Adrenal gland (tissue), 12 donors: ENCODE results near the gene OAS1. TPM values are rescaled to one million over a fixed set of nuclear protein-coding genes. Genes with fewer than 3 reads are reported as not detected.

Experiments used
- DNase-seq, 7 donors: peaks; one replicate each; pipeline ENCODE4 v3.0.0-alpha.2; 2019 to 2020
- H3K27ac ChIP-seq, 5 donors: fragments of 200-600 bp; sonication (generic) in 4 of 5; 1 replicate in 3 of 5; 2 replicates in 2 of 5; pipeline versions ENCODE4 v1.5.1 to v1.8.0; 2016 to 2020; ENCODE audit warnings: mild to moderate bottlenecking in 1 of 5
- H3K27me3 ChIP-seq: fragments of 200-600 bp; 2 replicates; pipeline ENCODE4 v1.8.0; 2021
- H3K36me3 ChIP-seq, 2 donors: fragments of 200-600 bp; replicated peaks in 1 of 2; 1 replicate in 1 of 2; 2 replicates in 1 of 2; pipeline versions ENCODE4 v1.5.1 to v1.8.0; 2018 to 2022
- H3K4me1 ChIP-seq, 2 donors: fragments of 200-600 bp; replicated peaks in 1 of 2; 1 replicate in 1 of 2; 2 replicates in 1 of 2; pipeline versions ENCODE4 v1.5.1 to v1.8.0; 2018 to 2021
- H3K4me3 ChIP-seq, 4 donors: fragments of 200-600 bp; sonication (generic) in 3 of 4; one replicate each; pipeline ENCODE4 v1.5.1; 2016 to 2018
- H3K9me3 ChIP-seq, 3 donors: fragments of 200-600 bp; sonication (generic) in 1 of 3; replicated peaks in 1 of 3; 1 replicate in 2 of 3; 2 replicates in 1 of 3; pipeline versions ENCODE4 v1.5.1 to v1.8.0; 2016 to 2021
- CTCF ChIP-seq, 6 experiments: fragments of 450-650 bp in 4 of 6; fragments of 200-600 bp in 2 of 6; sonication (generic) in 1 of 6; IDR thresholded peaks; 1 replicate in 5 of 6; 2 replicates in 1 of 6; pipeline versions ENCODE4 v1.5.1 to v1.8.0; 2016 to 2021; ENCODE audit warnings: antibody characterized with exemption in 6 of 6, mild to moderate bottlenecking in 2 of 6, moderate library complexity in 1 of 6
- POLR2A ChIP-seq, 2 donors: fragments of 450-650 bp; IDR thresholded peaks; one replicate each; pipeline ENCODE4 v1.6.1; 2017; ENCODE audit warnings: antibody characterized with exemption in 2 of 2, mild to moderate bottlenecking in 2 of 2, moderate library complexity in 1 of 2
- WGBS, 4 donors: extraction: QIAGEN DNeasy Blood & Tissue Kit in 2 of 4; methylation state at CpG; one replicate each; pipeline versions ENCODE4 v1.1.5 to v1.1.7; 2013 to 2017; 5-methylcytosine and 5-hydroxymethylcytosine counted together
- intact Hi-C, 2 donors: fragments of 100-400 bp; cut with DNase I; formaldehyde crosslinking; loops; one replicate each; pipeline versions ENCODE4 v1.14.1 to v1.15.0; 2022 to 2023
- polyA plus RNA-seq, 3 donors: library from polyadenylated mRNA; stranded (reverse); fragments of 200-250 nt in 2 of 3; fragments of 350-450 nt in 1 of 3; fragmentation: Illumina TruSeq in 1 of 3; extraction: RNeasy Lipid Tissue Mini Kit (QIAGEN cat#74804) in 1 of 3; gene quantifications; one replicate each; pipeline ENCODE4 v1.2.3, GENCODE V29; 2013 to 2014
- total RNA-seq, 9 donors: library from RNA; depleted of rRNA in 4 of 9; stranded (reverse); fragments of >200 nt in 4 of 9; fragments of 120-200 nt in 1 of 9; fragmentation: NEBNext Ultra II Directional in 1 of 9; extraction: Animal tissue kit (Norgen Biotek cat#: 25700) in 1 of 9; gene quantifications; one replicate each; pipeline versions ENCODE4 v1.1.0 to v1.2.4, GENCODE V29; 2013 to 2023
- donor health status: healthy with polysubstance abuse.
- donor health status: Bipolar disorder and iron deficiency.
- donor health status: DM: yes; HTN: yes; CAD: no.
- donor health status: DM: no; HTN: no; CAD: no.
- donor health status: DM: no; HTN: no; CAD: no.
- donor health status: DM: yes; HTN: yes; CAD: no.

OAS1 gene
- total and polyA plus RNA-seq, 12 donors, result 9.1 to 32.0 (median 18.3) TPM

GRCh38 chr12:112894128-112894527 is 12.6 kb upstream of the OAS1 start:
- Histone ChIP-seq H3K4me1 (peaks cover 0 to 12% of the 10 kb centered on the region in 2 donors), H3K36me3 (no peaks in the 10 kb centered on the region), H3K27ac (no peak overlapping the region), H3K27me3 (no peaks in the 10 kb centered on the region), H3K4me3 (no peak overlapping the region), H3K9me3 (no peaks in the 10 kb centered on the region)
- TF ChIP-seq CTCF (IDR thresholded peaks at IDR 0.05) (no peak), POLR2A (IDR thresholded peaks at IDR 0.05) (no peak)
- no peak for DNase-seq
- intact Hi-C loops, result no loop called here

- H3K27me3 ChIP-seq, result no peaks in the 10 kb centered on the region
- H3K4me1 ChIP-seq, result no peaks in the 10 kb centered on the region
- no peak overlapping the region for H3K4me3 ChIP-seq
- H3K27ac ChIP-seq, result no peak overlapping the region
- H3K9me3 ChIP-seq, result no peaks in the 10 kb centered on the region
- WGBS, 4 donors, result 80 to 91% (median 89%) methylated on average over 6 of the region's 6 CpGs
- no peak for DNase-seq
- no peaks in the 10 kb centered on the region for H3K36me3 ChIP-seq
- TF ChIP-seq CTCF (IDR thresholded peaks at IDR 0.05) (no peak), POLR2A (IDR thresholded peaks at IDR 0.05) (no peak)
- intact Hi-C loops, result no loop called here
Measured at GRCh38 chr12:112898380-112898779, 8.4 kb upstream of the OAS1 start.

- H3K4me3 ChIP-seq, result no peak overlapping the region
- H3K27ac ChIP-seq, result no peak overlapping the region
- H3K27me3 ChIP-seq, result no peaks in the 10 kb centered on the region
- TF ChIP-seq CTCF (IDR thresholded peaks at IDR 0.05) (peak; percentile 52 to 65 (median 63)), POLR2A (IDR thresholded peaks at IDR 0.05) (no peak)
- no peaks in the 10 kb centered on the region for H3K36me3 ChIP-seq
- H3K9me3 ChIP-seq, result no peaks in the 10 kb centered on the region
- H3K4me1 ChIP-seq, result peaks cover 2 to 8% of the 10 kb centered on the region in 2 donors
- DNase-seq, result peak in 5 of 7 donors; percentile 19 to 66 (median 34)
- intact Hi-C loops, result no loop called here
- WGBS, 4 donors, result 83 to 87% (median 84%) methylated on average over 11 of the region's 11 CpGs
Measured at GRCh38 chr12:112900298-112901145, 6.2 kb upstream of the OAS1 start.

GRCh38 chr12:112901271-112901670 is 5.5 kb upstream of the OAS1 start:
- no peak for TF ChIP-seq POLR2A (IDR thresholded peaks at IDR 0.05)
- TF ChIP-seq CTCF (IDR thresholded peaks at IDR 0.05), result no peak
- 85 to 100% (median 90%) methylated on average over 2 of the region's 2 CpGs for WGBS, 4 donors

More at GRCh38 chr12:112901271-112901670, 5.5 kb upstream of the OAS1 start:
- Histone ChIP-seq H3K4me1 (peaks cover 10 to 15% of the 10 kb centered on the region in 2 donors), H3K36me3 (no peaks in the 10 kb centered on the region), H3K27me3 (no peaks in the 10 kb centered on the region), H3K27ac (no peak overlapping the region), H3K4me3 (no peak overlapping the region), H3K9me3 (no peaks in the 10 kb centered on the region)
- intact Hi-C loops, result no loop called here
- no peak for DNase-seq
